HepG2 (cell line): Measurements from ENCODE around the gene VPS52. TPM values are rescaled to one million over a fixed set of nuclear protein-coding genes. Genes with fewer than 3 reads are reported as not detected.

Experiments used
- CBX2 ChIP-seq, 2 experiments: fragments of 200-600 bp in 1 of 2; sonication (generic); formaldehyde crosslinking in 1 of 2; IDR thresholded peaks; 2 replicates each; pipeline versions ENCODE4 v1.7.0 to v1.8.1; 2018 to 2022; ENCODE audit warnings: low read depth in 2 of 2, low read length in 1 of 2, mild to moderate bottlenecking in 1 of 2, missing genetic modification reagents in 1 of 2
- CHD4 ChIP-seq: fragments of 200-600 bp; sonication (generic); IDR thresholded peaks from 2 replicates; pipeline ENCODE4 v1.7.0; 2017; ENCODE audit warnings: mild to moderate bottlenecking, low read length, borderline replicate concordance
- KLF13 ChIP-seq: sonication (generic); formaldehyde crosslinking; IDR thresholded peaks from 2 replicates; pipeline ENCODE4 v1.4.0; 2020; ENCODE audit warnings: mild to moderate bottlenecking, missing genetic modification reagents
- KMT2A ChIP-seq: sonication (generic); formaldehyde crosslinking; IDR thresholded peaks from 2 replicates; pipeline ENCODE4 v1.4.0; 2020; ENCODE audit warnings: missing genetic modification reagents
- MIXL1 ChIP-seq: IDR thresholded peaks from 2 replicates; pipeline ENCODE4 v1.6.1; 2016
- PHB2 ChIP-seq: fragments of 450-650 bp; IDR thresholded peaks from 2 replicates; pipeline ENCODE4 v1.6.1; 2018; ENCODE audit not compliant: partially characterized antibody
- PHF8 ChIP-seq: sonication (generic); formaldehyde crosslinking; IDR thresholded peaks from 2 replicates; pipeline ENCODE4 v1.5.0; 2020; ENCODE audit warnings: missing genetic modification reagents
- RBFOX2 ChIP-seq: fragments of 200-400 bp; formaldehyde crosslinking; IDR thresholded peaks from 2 replicates; pipeline ENCODE4 v1.6.1; 2017; ENCODE audit warnings: low read depth, mild to moderate bottlenecking, low read length
- REPIN1 ChIP-seq: sonication (generic); formaldehyde crosslinking; IDR thresholded peaks from 2 replicates; pipeline ENCODE4 v1.8.0; 2022; ENCODE audit warnings: missing genetic modification reagents, low read depth, mild to moderate bottlenecking, borderline replicate concordance
- RFXAP ChIP-seq: sonication (generic); formaldehyde crosslinking; IDR thresholded peaks from 2 replicates; pipeline ENCODE4 v1.4.0; 2020; ENCODE audit warnings: missing genetic modification reagents, borderline replicate concordance
- THAP11 ChIP-seq: IDR thresholded peaks from 2 replicates; pipeline ENCODE4 v1.6.1; 2016; ENCODE audit warnings: missing biosample characterization, missing genetic modification reagents
- ZNF326 ChIP-seq: sonication (generic); formaldehyde crosslinking; IDR thresholded peaks from 2 replicates; pipeline ENCODE4 v1.4.0; 2020; ENCODE audit warnings: missing genetic modification reagents, borderline replicate concordance
- polyA plus RNA-seq, 8 experiments: library from polyadenylated mRNA; depleted of rRNA in 3 of 8; stranded (reverse) in 7 of 8; unstranded in 1 of 8; fragments of >200 nt; fragmentation: Illumina TruSeq in 4 of 8; extraction: Trizol in 4 of 8; gene quantifications; 2 replicates each; pipeline versions ENCODE4 v1.2.1 to v1.2.3, GENCODE V29; 2011 to 2016; ENCODE audit warnings: low read depth in 4 of 8, missing spikeins in 1 of 8, mixed read lengths in 1 of 8; ENCODE audit not compliant: insufficient read depth in 1 of 8
- total RNA-seq, 5 experiments: library from RNA; depleted of rRNA; stranded (reverse); fragments of >200 nt; fragmentation: Illumina TruSeq; extraction: Trizol; gene quantifications; 2 replicates each; pipeline ENCODE4 v1.2.3, GENCODE V29; 2016; ENCODE audit warnings: low read depth in 1 of 5
- TF ChIP-seq, protein P1 (sequence below): sonication (generic); formaldehyde crosslinking; IDR thresholded peaks from 2 replicates; pipeline ENCODE4 v1.4.0; 2020; ENCODE audit warnings: mild to moderate bottlenecking, missing genetic modification reagents
- TF ChIP-seq, protein P2 (sequence below): sonication (generic); formaldehyde crosslinking; IDR thresholded peaks from 2 replicates; pipeline ENCODE4 v1.4.0; 2020; ENCODE audit warnings: missing genetic modification reagents, borderline replicate concordance
- TF ChIP-seq, protein P3 (sequence below): IDR thresholded peaks from 2 replicates; pipeline ENCODE4 v1.6.1; 2016; ENCODE audit warnings: low read depth, missing genetic modification reagents, missing compliant biosample characterization

Gene VPS52
- total and polyA plus RNA-seq, 2 of the 13 experiments (the other 11 are each of a cell fraction or from before 2014, with no cell fraction given) = 48.9 to 85.5 TPM

DNA sequence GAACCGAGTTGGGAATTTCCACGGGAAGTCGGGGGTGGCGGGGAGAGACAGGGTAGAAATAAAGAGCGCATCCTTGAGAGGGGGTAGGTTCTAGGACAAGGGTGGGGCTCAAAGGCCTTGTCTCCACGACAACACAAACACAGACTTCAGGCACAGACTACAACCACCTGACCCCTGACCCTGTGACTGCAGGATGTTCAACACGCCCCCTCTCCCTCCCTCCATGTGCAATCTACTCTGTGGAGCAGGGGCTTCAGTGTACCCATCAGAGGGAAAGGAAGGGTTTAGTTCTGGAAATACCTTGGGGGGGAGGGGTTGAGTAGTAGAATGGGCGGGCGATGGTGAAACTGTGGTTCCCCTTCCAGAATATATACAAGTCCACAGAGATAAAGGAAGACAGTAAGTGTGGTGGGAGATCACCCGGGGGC lies 42.9 kb upstream of the VPS52 start (continued):
- TF ChIP-seq, protein P1, sequence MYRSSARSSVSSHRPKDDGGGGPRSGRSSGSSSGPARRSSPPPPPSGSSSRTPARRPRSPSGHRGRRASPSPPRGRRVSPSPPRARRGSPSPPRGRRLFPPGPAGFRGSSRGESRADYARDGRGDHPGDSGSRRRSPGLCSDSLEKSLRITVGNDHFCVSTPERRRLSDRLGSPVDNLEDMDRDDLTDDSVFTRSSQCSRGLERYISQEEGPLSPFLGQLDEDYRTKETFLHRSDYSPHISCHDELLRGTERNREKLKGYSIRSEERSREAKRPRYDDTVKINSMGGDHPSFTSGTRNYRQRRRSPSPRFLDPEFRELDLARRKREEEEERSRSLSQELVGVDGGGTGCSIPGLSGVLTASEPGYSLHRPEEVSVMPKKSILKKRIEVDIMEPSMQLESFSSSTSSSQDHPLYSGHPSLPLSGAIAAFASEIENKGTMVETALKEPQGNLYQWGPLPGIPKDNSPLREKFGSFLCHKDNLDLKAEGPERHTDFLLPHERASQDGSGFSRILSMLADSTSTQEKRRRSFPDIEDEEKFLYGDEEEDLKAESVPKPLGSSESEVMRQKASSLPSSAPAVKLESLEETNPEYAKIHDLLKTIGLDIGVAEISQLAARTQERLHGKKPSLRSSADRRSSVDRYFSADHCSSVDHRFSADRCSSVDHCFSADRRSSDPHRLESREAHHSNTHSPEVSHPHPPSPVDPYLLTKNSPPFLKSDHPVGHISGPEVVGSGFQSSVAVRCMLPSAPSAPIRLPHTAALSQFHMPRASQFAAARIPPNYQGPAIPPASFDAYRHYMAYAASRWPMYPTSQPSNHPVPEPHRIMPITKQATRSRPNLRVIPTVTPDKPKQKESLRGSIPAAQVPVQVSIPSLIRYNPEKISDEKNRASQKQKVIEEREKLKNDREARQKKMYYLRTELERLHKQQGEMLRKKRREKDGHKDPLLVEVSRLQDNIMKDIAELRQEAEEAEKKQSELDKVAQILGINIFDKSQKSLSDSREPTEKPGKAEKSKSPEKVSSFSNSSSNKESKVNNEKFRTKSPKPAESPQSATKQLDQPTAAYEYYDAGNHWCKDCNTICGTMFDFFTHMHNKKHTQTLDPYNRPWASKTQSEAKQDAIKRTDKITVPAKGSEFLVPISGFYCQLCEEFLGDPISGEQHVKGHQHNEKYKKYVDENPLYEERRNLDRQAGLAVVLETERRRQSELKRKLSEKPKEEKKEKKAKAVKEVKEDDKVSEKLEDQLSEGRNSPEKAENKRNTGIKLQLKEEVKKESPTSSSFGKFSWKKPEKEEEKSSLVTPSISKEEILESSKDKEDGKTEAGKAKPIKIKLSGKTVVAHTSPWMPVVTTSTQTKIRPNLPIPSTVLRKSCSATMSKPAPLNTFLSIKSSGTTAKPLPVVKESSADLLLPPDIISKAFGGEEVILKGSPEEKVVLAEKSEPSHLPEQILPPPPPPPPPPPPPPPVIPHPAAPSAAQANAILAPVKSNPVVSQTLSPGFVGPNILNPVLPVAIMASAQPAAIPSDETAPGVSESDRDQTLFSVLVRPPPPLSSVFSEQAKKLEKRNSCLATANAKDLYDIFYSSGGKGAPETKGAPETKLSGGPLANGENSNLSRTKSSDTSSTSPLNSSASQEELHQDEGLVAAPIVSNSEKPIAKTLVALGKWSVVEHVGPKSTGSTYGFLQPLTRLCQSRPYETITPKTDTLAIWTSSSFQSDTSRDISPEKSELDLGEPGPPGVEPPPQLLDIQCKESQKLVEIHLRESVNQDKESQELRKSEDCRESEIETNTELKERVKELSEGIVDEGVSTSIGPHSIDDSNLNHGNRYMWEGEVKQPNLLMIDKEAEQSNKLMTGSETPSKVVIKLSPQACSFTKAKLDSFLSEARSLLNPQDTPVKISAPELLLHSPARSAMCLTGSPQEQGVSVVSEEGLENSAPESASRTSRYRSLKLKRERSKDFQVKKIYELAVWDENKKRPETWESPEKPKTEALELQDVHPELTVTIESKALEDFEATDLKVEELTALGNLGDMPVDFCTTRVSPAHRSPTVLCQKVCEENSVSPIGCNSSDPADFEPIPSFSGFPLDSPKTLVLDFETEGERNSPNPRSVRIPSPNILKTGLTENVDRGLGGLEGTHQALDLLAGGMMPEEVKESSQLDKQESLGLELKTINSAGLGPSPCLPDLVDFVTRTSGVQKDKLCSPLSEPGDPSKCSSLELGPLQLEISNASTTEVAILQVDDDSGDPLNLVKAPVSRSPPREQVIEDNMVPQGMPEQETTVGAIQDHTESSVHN (CRISPR knock-in tag) = no peak
- TF ChIP-seq MIXL1 (CRISPR knock-in tag) = no peak
- no peak for TF ChIP-seq ZNF326 (CRISPR knock-in tag)
- TF ChIP-seq, protein P2, sequence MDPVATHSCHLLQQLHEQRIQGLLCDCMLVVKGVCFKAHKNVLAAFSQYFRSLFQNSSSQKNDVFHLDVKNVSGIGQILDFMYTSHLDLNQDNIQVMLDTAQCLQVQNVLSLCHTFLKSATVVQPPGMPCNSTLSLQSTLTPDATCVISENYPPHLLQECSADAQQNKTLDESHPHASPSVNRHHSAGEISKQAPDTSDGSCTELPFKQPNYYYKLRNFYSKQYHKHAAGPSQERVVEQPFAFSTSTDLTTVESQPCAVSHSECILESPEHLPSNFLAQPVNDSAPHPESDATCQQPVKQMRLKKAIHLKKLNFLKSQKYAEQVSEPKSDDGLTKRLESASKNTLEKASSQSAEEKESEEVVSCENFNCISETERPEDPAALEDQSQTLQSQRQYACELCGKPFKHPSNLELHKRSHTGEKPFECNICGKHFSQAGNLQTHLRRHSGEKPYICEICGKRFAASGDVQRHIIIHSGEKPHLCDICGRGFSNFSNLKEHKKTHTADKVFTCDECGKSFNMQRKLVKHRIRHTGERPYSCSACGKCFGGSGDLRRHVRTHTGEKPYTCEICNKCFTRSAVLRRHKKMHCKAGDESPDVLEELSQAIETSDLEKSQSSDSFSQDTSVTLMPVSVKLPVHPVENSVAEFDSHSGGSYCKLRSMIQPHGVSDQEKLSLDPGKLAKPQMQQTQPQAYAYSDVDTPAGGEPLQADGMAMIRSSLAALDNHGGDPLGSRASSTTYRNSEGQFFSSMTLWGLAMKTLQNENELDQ (CRISPR knock-in tag) = no peak
- no peak for TF ChIP-seq PHB2
- no peak for TF ChIP-seq CHD4
- TF ChIP-seq PHF8 (CRISPR knock-in tag) = no peak
- TF ChIP-seq, protein P3, sequence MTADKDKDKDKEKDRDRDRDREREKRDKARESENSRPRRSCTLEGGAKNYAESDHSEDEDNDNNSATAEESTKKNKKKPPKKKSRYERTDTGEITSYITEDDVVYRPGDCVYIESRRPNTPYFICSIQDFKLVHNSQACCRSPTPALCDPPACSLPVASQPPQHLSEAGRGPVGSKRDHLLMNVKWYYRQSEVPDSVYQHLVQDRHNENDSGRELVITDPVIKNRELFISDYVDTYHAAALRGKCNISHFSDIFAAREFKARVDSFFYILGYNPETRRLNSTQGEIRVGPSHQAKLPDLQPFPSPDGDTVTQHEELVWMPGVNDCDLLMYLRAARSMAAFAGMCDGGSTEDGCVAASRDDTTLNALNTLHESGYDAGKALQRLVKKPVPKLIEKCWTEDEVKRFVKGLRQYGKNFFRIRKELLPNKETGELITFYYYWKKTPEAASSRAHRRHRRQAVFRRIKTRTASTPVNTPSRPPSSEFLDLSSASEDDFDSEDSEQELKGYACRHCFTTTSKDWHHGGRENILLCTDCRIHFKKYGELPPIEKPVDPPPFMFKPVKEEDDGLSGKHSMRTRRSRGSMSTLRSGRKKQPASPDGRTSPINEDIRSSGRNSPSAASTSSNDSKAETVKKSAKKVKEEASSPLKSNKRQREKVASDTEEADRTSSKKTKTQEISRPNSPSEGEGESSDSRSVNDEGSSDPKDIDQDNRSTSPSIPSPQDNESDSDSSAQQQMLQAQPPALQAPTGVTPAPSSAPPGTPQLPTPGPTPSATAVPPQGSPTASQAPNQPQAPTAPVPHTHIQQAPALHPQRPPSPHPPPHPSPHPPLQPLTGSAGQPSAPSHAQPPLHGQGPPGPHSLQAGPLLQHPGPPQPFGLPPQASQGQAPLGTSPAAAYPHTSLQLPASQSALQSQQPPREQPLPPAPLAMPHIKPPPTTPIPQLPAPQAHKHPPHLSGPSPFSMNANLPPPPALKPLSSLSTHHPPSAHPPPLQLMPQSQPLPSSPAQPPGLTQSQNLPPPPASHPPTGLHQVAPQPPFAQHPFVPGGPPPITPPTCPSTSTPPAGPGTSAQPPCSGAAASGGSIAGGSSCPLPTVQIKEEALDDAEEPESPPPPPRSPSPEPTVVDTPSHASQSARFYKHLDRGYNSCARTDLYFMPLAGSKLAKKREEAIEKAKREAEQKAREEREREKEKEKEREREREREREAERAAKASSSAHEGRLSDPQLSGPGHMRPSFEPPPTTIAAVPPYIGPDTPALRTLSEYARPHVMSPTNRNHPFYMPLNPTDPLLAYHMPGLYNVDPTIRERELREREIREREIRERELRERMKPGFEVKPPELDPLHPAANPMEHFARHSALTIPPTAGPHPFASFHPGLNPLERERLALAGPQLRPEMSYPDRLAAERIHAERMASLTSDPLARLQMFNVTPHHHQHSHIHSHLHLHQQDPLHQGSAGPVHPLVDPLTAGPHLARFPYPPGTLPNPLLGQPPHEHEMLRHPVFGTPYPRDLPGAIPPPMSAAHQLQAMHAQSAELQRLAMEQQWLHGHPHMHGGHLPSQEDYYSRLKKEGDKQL = no peak
- TF ChIP-seq RFXAP (CRISPR knock-in tag) = no peak
- TF ChIP-seq THAP11 (CRISPR knock-in tag) = no peak; the same call in 1 of the 2 replicates
- TF ChIP-seq RBFOX2 = no peak
- TF ChIP-seq KLF13 (CRISPR knock-in tag) = no peak
- no peak for TF ChIP-seq KMT2A
- no peak for TF ChIP-seq REPIN1 (CRISPR knock-in tag)
- no peak for TF ChIP-seq CBX2 (IDR thresholded peaks at IDR 0.05; ENCODE audit: low read depth, low read length)
- no peak for TF ChIP-seq CBX2 (CRISPR knock-in tag; IDR thresholded peaks at IDR 0.05; ENCODE audit: low read depth)
